KMS-11 (cell line): ENCODE results near the gene KIAA1958.

Experiments
- H2AFZ ChIP-seq: fragments of 200-600 bp; sonication (generic); 2 replicates; pipeline ENCODE4 v1.6.1; 2016; ENCODE audit warnings: antibody characterized with exemption, mixed run types, low read depth
- H3K27ac ChIP-seq: fragments of 200-600 bp; sonication (generic); 2 replicates; pipeline ENCODE4 v1.6.1; 2016; ENCODE audit warnings: mild to moderate bottlenecking, mixed run types
- H3K27me3 ChIP-seq: fragments of 200-600 bp; sonication (generic); 2 replicates; pipeline ENCODE4 v1.6.1; 2017; ENCODE audit warnings: mild to moderate bottlenecking, low read depth, mixed run types, moderate library complexity; ENCODE audit not compliant: insufficient read depth
- H3K36me3 ChIP-seq: fragments of 200-600 bp; sonication (generic); 2 replicates; pipeline ENCODE4 v1.6.1; 2017; ENCODE audit warnings: mild to moderate bottlenecking, mixed run types; ENCODE audit not compliant: insufficient read depth
- H3K4me1 ChIP-seq: fragments of 200-600 bp; sonication (generic); 2 replicates; pipeline ENCODE4 v1.6.1; 2016; ENCODE audit warnings: mild to moderate bottlenecking, low read depth, mixed run types; ENCODE audit not compliant: poor library complexity, severe bottlenecking
- H3K4me2 ChIP-seq: fragments of 200-600 bp; sonication (generic); 2 replicates; pipeline ENCODE4 v1.7.0; 2016; ENCODE audit warnings: mild to moderate bottlenecking, mixed run types
- H3K4me3 ChIP-seq: fragments of 200-600 bp; sonication (generic); IDR thresholded peaks from 2 replicates; pipeline ENCODE4 v1.6.1; 2017; ENCODE audit warnings: low read depth, low read length, mixed read lengths; ENCODE audit not compliant: insufficient read depth
- H3K79me2 ChIP-seq: fragments of 200-600 bp; sonication (generic); 2 replicates; pipeline ENCODE4 v1.6.1; 2016; ENCODE audit warnings: low read depth, mixed run types; ENCODE audit not compliant: insufficient read depth
- H3K9ac ChIP-seq: fragments of 200-600 bp; sonication (generic); 2 replicates; pipeline ENCODE4 v1.6.1; 2016; ENCODE audit warnings: mild to moderate bottlenecking, mixed run types
- H4K20me1 ChIP-seq: fragments of 200-600 bp; sonication (generic); 2 replicates; pipeline ENCODE4 v1.6.1; 2016; ENCODE audit warnings: mild to moderate bottlenecking, mixed run types; ENCODE audit not compliant: insufficient read depth
- CTCF ChIP-seq: fragments of 200-600 bp; sonication (generic); conservative IDR thresholded peaks from 2 replicates; pipeline ENCODE4 v1.6.1; 2017; ENCODE audit warnings: low read depth, mild to moderate bottlenecking, antibody characterized with exemption, low read length, moderate library complexity, mixed read lengths

KIAA1958 gene

DNA sequence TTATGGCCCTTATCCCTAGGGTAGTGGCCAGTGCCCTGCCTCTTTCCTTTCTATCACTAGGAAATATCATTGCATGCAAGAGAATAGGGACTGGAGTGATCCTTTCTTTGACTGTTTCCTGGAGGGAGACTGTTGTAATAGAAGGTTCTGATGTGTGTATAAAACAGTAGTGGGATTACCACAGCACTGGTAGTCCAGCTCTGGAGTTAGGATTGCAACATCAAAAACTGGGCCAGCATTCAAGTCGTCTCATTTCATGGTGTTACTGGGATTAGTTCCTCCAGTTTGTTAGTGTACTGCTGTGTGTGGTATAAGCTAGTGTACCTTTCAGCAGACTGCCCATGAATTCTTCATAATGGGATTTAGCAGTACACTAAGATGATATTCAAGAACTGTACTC is 45.8 kb downstream of the KIAA1958 start:
- Histone ChIP-seq H3K4me1 (no peaks in the 10 kb centered on the region), H3K36me3 (no peaks in the 10 kb centered on the region), H3K4me2 (no peak overlapping the region), H3K27ac (no peak overlapping the region), H2AFZ (no peak overlapping the region), H3K79me2 (no peaks in the 10 kb centered on the region), H3K4me3 (no peak overlapping the region), H4K20me1 (no peaks in the 10 kb centered on the region), H3K9ac (no peak overlapping the region), H3K27me3 (no peaks in the 10 kb centered on the region)
- no peak for TF ChIP-seq CTCF

DNA sequence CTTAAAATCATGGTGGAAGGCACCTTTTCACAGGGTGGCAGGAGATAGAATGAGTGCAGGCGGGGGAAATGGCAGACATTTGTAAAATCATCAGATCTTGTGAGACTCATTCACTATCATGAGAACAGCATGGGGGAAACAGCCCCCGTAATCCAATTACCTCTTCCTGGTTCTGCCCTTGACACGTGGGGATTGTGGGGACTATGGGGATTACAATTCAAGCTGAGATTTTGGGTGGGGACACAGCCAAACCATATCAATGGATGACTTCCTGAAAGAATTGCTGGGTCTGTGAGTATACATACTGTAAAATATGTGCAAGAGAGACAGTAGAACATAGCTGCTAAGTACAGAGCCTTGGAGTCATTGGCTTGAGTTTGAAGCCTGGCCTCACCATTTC is 47.0 kb downstream of the KIAA1958 start:
- no peaks in the 10 kb centered on the region for H3K27me3 ChIP-seq
- H3K27ac ChIP-seq: no peak overlapping the region
- H3K36me3 ChIP-seq: no peaks in the 10 kb centered on the region
- H3K4me1 ChIP-seq: no peaks in the 10 kb centered on the region
- H3K9ac ChIP-seq: no peak overlapping the region
- no peak for TF ChIP-seq CTCF
- H4K20me1 ChIP-seq: no peaks in the 10 kb centered on the region
- H2AFZ ChIP-seq: no peak overlapping the region
- no peak overlapping the region for H3K4me2 ChIP-seq
- H3K79me2 ChIP-seq: no peaks in the 10 kb centered on the region
- no peak overlapping the region for H3K4me3 ChIP-seq

- Histone ChIP-seq H4K20me1 (no peaks in the 10 kb centered on the region), H3K4me3 (no peak overlapping the region), H3K4me2 (no peak overlapping the region), H3K27me3 (no peaks in the 10 kb centered on the region), H3K4me1 (no peaks in the 10 kb centered on the region), H3K36me3 (no peaks in the 10 kb centered on the region), H2AFZ (no peak overlapping the region), H3K27ac (no peak overlapping the region), H3K79me2 (no peaks in the 10 kb centered on the region), H3K9ac (no peak overlapping the region)
- no peak for TF ChIP-seq CTCF
These were observed 48.7 kb downstream of the KIAA1958 start for GRCh38 chr9:112535301-112535700.

DNA sequence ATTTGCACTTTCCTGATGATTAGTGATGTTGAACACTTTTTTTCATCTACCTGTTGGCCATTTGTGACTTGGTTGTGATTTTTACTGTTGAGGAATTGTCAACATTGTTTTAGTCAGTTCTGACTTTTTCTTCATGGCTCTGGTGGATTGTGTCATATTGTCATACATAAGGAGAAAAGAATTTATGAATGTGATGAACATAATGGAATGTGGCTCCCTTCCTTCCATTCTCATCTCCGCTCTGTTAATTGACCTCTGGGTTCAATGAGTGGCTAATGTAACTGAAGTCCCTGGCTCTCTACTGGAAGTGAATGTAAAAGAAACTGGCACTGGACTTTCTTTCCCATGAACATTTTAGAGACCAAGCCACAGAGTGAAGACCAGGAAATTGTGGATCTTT is 49.2 kb downstream of the KIAA1958 start:
- Histone ChIP-seq H3K27ac (no peak overlapping the region), H4K20me1 (no peaks in the 10 kb centered on the region), H3K79me2 (no peaks in the 10 kb centered on the region), H3K4me2 (no peak overlapping the region), H3K36me3 (no peaks in the 10 kb centered on the region), H3K9ac (no peak overlapping the region), H3K27me3 (no peaks in the 10 kb centered on the region), H2AFZ (no peak overlapping the region), H3K4me1 (no peaks in the 10 kb centered on the region), H3K4me3 (no peak overlapping the region)
- TF ChIP-seq CTCF: no peak

DNA sequence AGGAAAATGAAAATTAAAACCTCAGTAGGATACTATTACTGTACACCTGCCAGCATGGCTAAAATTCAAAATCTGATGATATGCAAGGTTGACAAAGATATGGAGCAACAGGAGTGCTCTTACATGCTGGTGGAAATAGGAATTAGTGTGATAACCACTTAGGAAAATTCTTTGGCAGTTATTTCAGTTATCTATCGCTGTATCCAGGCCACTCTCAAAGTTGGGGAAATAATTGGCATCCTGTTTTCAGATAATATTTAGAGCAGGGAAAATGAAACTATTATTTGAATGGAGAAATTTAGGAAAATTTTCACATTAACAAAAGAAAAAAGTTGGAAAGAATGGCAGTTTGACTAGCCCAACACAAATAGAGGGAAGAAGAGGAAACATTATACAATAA is 50.9 kb downstream of the KIAA1958 start:
- Histone ChIP-seq H3K27me3 (no peaks in the 10 kb centered on the region), H3K4me2 (no peak overlapping the region), H3K4me1 (no peaks in the 10 kb centered on the region), H3K4me3 (no peak overlapping the region), H3K27ac (no peak overlapping the region), H4K20me1 (no peaks in the 10 kb centered on the region), H3K36me3 (no peaks in the 10 kb centered on the region), H3K79me2 (no peaks in the 10 kb centered on the region), H3K9ac (no peak overlapping the region), H2AFZ (no peak overlapping the region)
- no peak for TF ChIP-seq CTCF
